K562 (cell line): ENCODE results near the gene ALDH1A3. TPM values are rescaled to one million over a fixed set of nuclear protein-coding genes. Genes with fewer than 3 reads are reported as not detected.

Experiments used
- ATAC-seq: fragments of 200-7000 bp; cut with Tn5 transposase; 3 replicates; pipeline ENCODE4 v1.9.1; 2020; ENCODE audit warnings: moderate library complexity
- BruUV-seq: library from RNA; stranded (reverse); fragments of 400-500 nt; replicated peaks from 2 replicates; lab custom pipeline; 2021; lab: Mats Ljungman, UMichigan
- CTCF ChIA-PET: fragments of 300-600 bp; formaldehyde crosslinking; extraction: SDS; loops from one replicate; lab custom pipeline; 2021; ENCODE audit warnings: low intra/inter-chr PET ratio; lab: Yijun Ruan, JAX
- POLR2A ChIA-PET: fragments of 300-600, 350-650 bp; sonication (Branson Sonifier 250); formaldehyde crosslinking; extraction: SDS; loops from one replicate; lab custom pipeline; 2021; ENCODE audit warnings: antibody characterized with exemption, inconsistent platforms; lab: Yijun Ruan, JAX
- DNase-seq, 4 experiments: peaks; one replicate each; pipeline versions ENCODE4 v3.0.0 to v3.0.0-alpha.2; 2011 to 2018; ENCODE audit warnings: low spot score in 3 of 4, mixed read lengths in 3 of 4; ENCODE audit errors: extremely low read depth in 1 of 4
- FAIRE-seq: peaks from 2 replicates; lab custom pipeline; 2011; peaks lifted over from hg19 to GRCh38; lab: Jason Lieb, UNC
- H2AFZ ChIP-seq: 2 replicates; pipeline ENCODE4 v1.6.0; 2011; ENCODE audit warnings: low read depth, low read length, control low read depth, inconsistent platforms
- H3K27ac ChIP-seq: fragments of 200-600 bp; 3 replicates; pipeline ENCODE4 v1.8.0; 2011; ENCODE audit warnings: low read depth, mild to moderate bottlenecking, control low read depth, inconsistent platforms, low read length, moderate library complexity, mixed read lengths; ENCODE audit errors: extremely low read depth
- H3K27me3 ChIP-seq, 2 experiments: fragments of 300-600 bp in 1 of 2; 2 replicates in 1 of 2; 3 replicates in 1 of 2; pipeline versions ENCODE4 v1.6.0 to v1.8.0; 2011; ENCODE audit warnings: inconsistent platforms in 2 of 2, low read length in 2 of 2, mild to moderate bottlenecking in 1 of 2, mixed read lengths in 1 of 2, moderate library complexity in 1 of 2; ENCODE audit not compliant: control insufficient read depth in 2 of 2, insufficient read depth in 2 of 2
- H3K36me3 ChIP-seq: fragments of 300-600 bp; 3 replicates; pipeline ENCODE4 v1.8.0; 2011; ENCODE audit warnings: mild to moderate bottlenecking, low read length, inconsistent platforms; ENCODE audit not compliant: control insufficient read depth, insufficient read depth
- H3K4me1 ChIP-seq, 2 experiments: fragments of 200-600 bp in 1 of 2; replicated peaks in 1 of 2; 2 replicates in 1 of 2; 3 replicates in 1 of 2; pipeline versions ENCODE4 v1.5.1 to v1.8.0; 2011; ENCODE audit warnings: inconsistent platforms in 2 of 2, low read length in 2 of 2, mild to moderate bottlenecking in 1 of 2, mixed read lengths in 1 of 2, moderate library complexity in 1 of 2; ENCODE audit not compliant: control insufficient read depth in 2 of 2, insufficient read depth in 2 of 2
- H3K4me2 ChIP-seq: 2 replicates; pipeline ENCODE4 v1.6.1; 2011; ENCODE audit warnings: low read length, control low read depth, inconsistent platforms, mixed read lengths; ENCODE audit not compliant: insufficient read depth
- H3K4me3 ChIP-seq: fragments of 200-600 bp; sonication (generic), shearing (Covaris generic); 2 replicates; pipeline ENCODE4 v1.5.1; 2016; ENCODE audit warnings: control low read depth, inconsistent platforms
- H3K79me2 ChIP-seq: fragments of 200-600 bp; 3 replicates; pipeline ENCODE4 v1.8.0; 2011; ENCODE audit warnings: low read length, inconsistent platforms; ENCODE audit not compliant: control insufficient read depth, insufficient read depth
- H3K9ac ChIP-seq, 2 experiments: 2 replicates each; pipeline versions ENCODE4 v1.6.0 to v1.6.1; 2011; ENCODE audit warnings: low read depth in 2 of 2, low read length in 2 of 2, control low read depth in 1 of 2, inconsistent platforms in 1 of 2, mild to moderate bottlenecking in 1 of 2, mixed read lengths in 1 of 2; ENCODE audit not compliant: insufficient read depth in 1 of 2
- H3K9me1 ChIP-seq: one replicate; pipeline ENCODE4 v1.6.0; 2011; ENCODE audit warnings: inconsistent platforms, mild to moderate bottlenecking, low read length, moderate library complexity; ENCODE audit not compliant: control insufficient read depth, insufficient read depth
- H3K9me3 ChIP-seq: replicated peaks from 2 replicates; pipeline ENCODE4 v1.5.1; 2011; ENCODE audit warnings: low read depth, low read length, inconsistent platforms; ENCODE audit not compliant: control insufficient read depth, insufficient read depth
- H4K20me1 ChIP-seq: replicated peaks from 2 replicates; pipeline ENCODE4 v1.6.1; 2011; ENCODE audit warnings: low read length, inconsistent platforms, mixed read lengths; ENCODE audit not compliant: control insufficient read depth, insufficient read depth
- ELK1 ChIP-seq: sonication (generic); formaldehyde crosslinking; IDR thresholded peaks from 2 replicates; pipeline ENCODE4 v1.8.1; 2022; ENCODE audit warnings: missing genetic modification reagents
- GTF2E2 ChIP-seq: fragments of 200-800 bp; sonication (Bioruptor generic); IDR thresholded peaks from 2 replicates; pipeline ENCODE4 v1.6.1; 2016; ENCODE audit warnings: missing genetic modification characterization, missing compliant biosample characterization
- ILK ChIP-seq: fragments of 450-650 bp; IDR thresholded peaks from 2 replicates; pipeline ENCODE4 v1.6.1; 2016; ENCODE audit warnings: missing genetic modification characterization, low read depth, mild to moderate bottlenecking, missing compliant biosample characterization, moderate library complexity, borderline replicate concordance
- RBM25 ChIP-seq: fragments of 200-400 bp; formaldehyde crosslinking; IDR thresholded peaks from 2 replicates; pipeline ENCODE4 v1.6.1; 2018; ENCODE audit warnings: low read length, low read depth, moderate library complexity; ENCODE audit not compliant: severe bottlenecking
- STAG1 ChIP-seq: sonication (generic); formaldehyde crosslinking; IDR thresholded peaks from 2 replicates; pipeline ENCODE4 v1.5.0; 2020; ENCODE audit warnings: missing genetic modification reagents, borderline replicate concordance
- TAL1 ChIP-seq: fragments of 450-650 bp; IDR thresholded peaks from 2 replicates; pipeline ENCODE4 v1.6.1; 2016; ENCODE audit warnings: mild to moderate bottlenecking
- WGBS: fragments of 100-300 bp; shearing (Covaris generic); methylation state at CpG from one replicate; pipeline ENCODE4 v1.1.6; 2016; ENCODE audit warnings: low coverage, mixed read lengths; ENCODE audit not compliant: insufficient coverage; ENCODE audit errors: missing lambda C conversion rate; 5-methylcytosine and 5-hydroxymethylcytosine counted together
- in situ Hi-C: fragments of 300-500 bp; cut with MboI; formaldehyde crosslinking; loops from 4 replicates; pipeline ENCODE4 v1.15.0; 2018; ENCODE audit warnings: inconsistent platforms, mixed read lengths
- intact Hi-C: fragments of 100-400 bp; cut with micrococcal nuclease; formaldehyde crosslinking; loops from 2 replicates; pipeline ENCODE4 v1.14.2; 2022
- polyA plus RNA-seq, 8 experiments: library from polyadenylated mRNA; depleted of rRNA in 4 of 8; stranded (reverse) in 5 of 8; unstranded in 3 of 8; fragments of >200 nt; fragmentation: Nextera tagmentation in 2 of 8; fragmentation: Illumina TruSeq in 1 of 8; extraction: Ambion mirVana in 2 of 8; extraction: Trizol in 1 of 8; gene quantifications; 2 replicates each; pipeline versions ENCODE4 v1.2.1 to v1.2.3, GENCODE V29; 2011 to 2014; ENCODE audit warnings: inconsistent platforms in 1 of 8, missing spikeins in 1 of 8
- total RNA-seq, 7 experiments: library from RNA; depleted of rRNA in 6 of 7; stranded (reverse); fragments of >200 nt in 6 of 7; fragmentation: Illumina TruSeq in 2 of 7; extraction: Trizol in 2 of 7; gene quantifications; 2 replicates each; pipeline versions ENCODE4 v1.2.1 to v1.2.3, GENCODE V29; 2011 to 2021; ENCODE audit warnings: low replicate concordance in 1 of 7

ALDH1A3 gene
- total and polyA plus RNA-seq, 9 of the 15 experiments (the other 6 are each of a cell fraction or from before 2014, with no cell fraction given) = 0.38 TPM; not detected in 8

- no peak for TF ChIP-seq ELK1
- TF ChIP-seq, all 486 proteins: peak for 0
These were observed 17.9 kb downstream of the ALDH1A3 start (continued) for GRCh38 chr15:100897221-100898151.

GRCh38 chr15:100898152-100898490 is 18.5 kb downstream of the ALDH1A3 start:
- Histone ChIP-seq H3K9ac (no peak overlapping the region; a peak in 1 of 4 replicates), H4K20me1 (no peaks in the 10 kb centered on the region; the same call in 1 of the 2 replicates), H3K27ac (no peak overlapping the region), H3K4me3 (no peak overlapping the region), H2AFZ (no peak overlapping the region), H3K4me2 (no peak overlapping the region), H3K9me3 (no peaks in the 10 kb centered on the region), H3K27me3 (peaks cover 31 to 78% of the 10 kb centered on the region in 2 experiments), H3K79me2 (no peaks in the 10 kb centered on the region), H3K9me1 (no peaks in the 10 kb centered on the region), H3K4me1 (no peaks in the 10 kb centered on the region), H3K36me3 (no peaks in the 10 kb centered on the region)
- BruUV-seq = no TSS peak
- ChIA-PET POLR2A (interaction anchor here (1.0 kb wide), 1 partner anchor 110 kb away, joined by 4 read pairs; no protein-coding TSS in a partner anchor), CTCF (no interaction called here)
- DNase-seq (no peak), FAIRE-seq (no peak), ATAC-seq (no peak)
- TF ChIP-seq STAG1 (CRISPR knock-in tag) (no peak), TAL1 (no peak), GTF2E2 (tag) (no peak), ILK (tag) (no peak), RBM25 (no peak)
- in situ Hi-C loops = no loop called here
- intact Hi-C loops = no loop called here
- WGBS = 0% methylated on average over 9 of the region's 9 CpGs
